GM21528 (cell line): ENCODE data around the gene PRKD1.
"Not testable (repeated sequence)": the region's sequence is repeated elsewhere in the genome, so short reads cannot be mapped to it uniquely, and the experiment has no call there.

Source experiments
- ATAC-seq: cut with Tn5 transposase; IDR thresholded peaks from one replicate; pipeline ENCODE4 v1.9.1; 2021; ENCODE audit warnings: mild to moderate bottlenecking, moderate library complexity; ENCODE audit not compliant: unreplicated experiment, low FRiP score

Gene PRKD1

GRCh38 chr14:29840369-29840892 lies 87.2 kb downstream of the PRKD1 start:
- ATAC-seq: not testable (repeated sequence)

- not testable (repeated sequence) for ATAC-seq
Measured at GRCh38 chr14:29839691-29840090, 88.0 kb downstream of the PRKD1 start.

DNA sequence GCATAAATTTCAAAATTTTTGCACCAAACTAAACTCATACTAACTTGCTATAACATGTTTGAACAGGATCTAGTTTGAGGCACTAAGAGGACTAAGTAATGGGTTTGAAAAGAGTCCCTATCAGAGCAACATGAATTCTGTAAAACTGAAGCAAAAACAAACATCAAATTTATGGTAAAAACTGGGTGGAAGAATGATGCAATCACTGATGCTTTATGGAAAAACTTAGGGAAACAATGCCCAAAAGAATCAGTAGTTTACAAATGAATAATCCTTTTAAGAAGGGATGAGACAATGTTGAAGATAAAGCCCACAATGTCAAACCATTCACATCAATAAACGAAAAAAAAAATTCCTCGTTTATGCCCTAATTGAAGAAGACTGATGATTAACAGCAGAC lies 88.9 kb downstream of the PRKD1 start:
- no peak for ATAC-seq

DNA sequence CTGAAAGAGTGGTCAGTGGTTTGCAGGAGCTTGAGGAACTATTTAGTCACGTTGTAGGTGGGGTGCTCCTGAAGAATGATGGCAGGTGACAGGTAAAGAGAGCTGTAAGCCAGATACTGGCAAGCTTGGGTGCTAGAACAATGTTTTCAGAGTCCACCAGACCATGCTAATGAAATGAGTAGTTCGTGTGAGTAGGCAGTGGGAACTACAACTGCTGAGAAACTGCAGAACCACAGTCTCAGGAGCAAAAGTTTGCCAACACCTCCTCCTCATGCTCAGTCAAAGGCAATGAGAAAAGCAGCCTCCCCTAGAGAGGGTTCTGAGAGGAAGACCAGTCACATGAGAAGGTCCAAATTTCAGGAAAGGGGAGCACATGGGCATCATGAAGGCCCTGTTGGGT lies 91.3 kb downstream of the PRKD1 start:
- ATAC-seq: no peak

DNA sequence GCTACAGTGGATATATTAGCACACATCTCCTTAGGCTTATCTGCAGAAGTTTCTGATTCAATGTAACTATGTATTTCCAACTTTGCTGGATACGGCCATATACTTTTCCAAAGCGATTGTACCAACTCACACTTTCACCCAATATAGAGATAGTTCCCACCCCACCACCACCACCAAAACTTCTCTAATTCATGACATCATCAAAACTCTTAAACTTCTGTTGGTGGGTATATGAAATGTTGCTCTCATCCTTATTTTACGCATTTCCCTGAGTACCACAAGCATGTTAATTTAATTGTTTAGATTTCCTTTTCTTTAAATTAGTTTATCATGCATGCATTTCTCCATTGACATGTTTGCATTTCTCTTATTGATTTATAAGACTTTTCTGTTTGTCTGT lies 95.6 kb downstream of the PRKD1 start:
- ATAC-seq: no peak

DNA sequence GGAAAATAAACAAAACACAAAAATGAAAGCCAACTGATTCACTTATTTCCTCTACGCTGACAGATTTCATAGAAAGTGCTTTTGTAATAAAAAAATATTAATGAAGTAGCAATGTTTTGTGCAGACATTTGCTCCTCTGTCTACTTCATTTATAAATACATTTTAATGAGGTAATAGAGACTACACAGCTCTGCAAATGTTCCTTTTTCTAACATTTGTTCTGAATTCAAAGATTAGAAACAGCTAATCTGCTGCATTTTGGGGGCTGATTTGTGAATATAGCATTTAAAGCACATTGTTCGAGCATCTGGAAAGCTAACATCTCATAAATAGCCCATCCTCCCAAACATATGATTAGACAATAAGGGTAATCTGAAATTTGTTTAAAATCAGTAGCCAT lies 97.8 kb downstream of the PRKD1 start:
- ATAC-seq: no peak

DNA sequence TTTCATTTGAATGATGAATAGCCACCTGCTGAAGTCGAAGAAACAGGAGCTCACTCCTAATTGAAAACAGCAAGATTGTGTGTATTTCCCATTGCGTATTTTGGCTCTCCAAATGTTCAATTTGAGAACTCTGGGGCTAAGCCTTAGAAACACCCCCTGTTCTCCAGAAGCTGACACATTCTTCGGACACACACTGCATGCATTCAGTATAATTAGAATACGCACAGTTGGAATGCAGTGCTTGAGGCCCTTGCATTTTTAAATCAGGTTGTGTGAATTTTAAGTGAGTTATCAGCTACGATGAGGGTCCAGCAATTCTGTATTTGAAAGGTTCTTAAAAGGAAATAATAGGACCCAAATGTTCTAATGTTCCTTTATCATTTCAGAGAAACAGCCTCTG lies 103.8 kb downstream of the PRKD1 start:
- no peak for ATAC-seq

GRCh38 chr14:29822430-29822709 lies 105.3 kb downstream of the PRKD1 start:
- no peak for ATAC-seq

GRCh38 chr14:29821661-29822429 lies 105.8 kb downstream of the PRKD1 start:
- ATAC-seq: no peak

DNA sequence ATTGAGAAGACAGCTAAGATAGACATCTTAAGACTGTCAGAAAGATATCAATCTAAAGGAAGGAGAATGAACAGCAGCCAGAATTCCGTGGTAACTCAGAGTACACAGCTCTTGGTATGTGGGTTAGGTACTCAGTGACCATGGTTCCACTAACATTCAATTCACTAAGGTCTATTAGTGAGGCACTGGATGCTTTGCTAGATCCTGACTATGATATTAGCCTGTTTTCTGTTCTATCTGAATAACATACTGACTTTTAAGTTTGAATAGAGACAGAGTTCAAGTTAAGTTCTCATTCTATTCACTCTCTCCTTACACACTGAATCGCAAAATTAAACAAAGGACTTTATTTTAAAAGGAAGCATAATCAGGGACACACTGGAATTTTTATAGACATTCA lies 106.4 kb downstream of the PRKD1 start:
- no peak for ATAC-seq

GRCh38 chr14:29820785-29821184 lies 106.9 kb downstream of the PRKD1 start:
- ATAC-seq: no peak

DNA sequence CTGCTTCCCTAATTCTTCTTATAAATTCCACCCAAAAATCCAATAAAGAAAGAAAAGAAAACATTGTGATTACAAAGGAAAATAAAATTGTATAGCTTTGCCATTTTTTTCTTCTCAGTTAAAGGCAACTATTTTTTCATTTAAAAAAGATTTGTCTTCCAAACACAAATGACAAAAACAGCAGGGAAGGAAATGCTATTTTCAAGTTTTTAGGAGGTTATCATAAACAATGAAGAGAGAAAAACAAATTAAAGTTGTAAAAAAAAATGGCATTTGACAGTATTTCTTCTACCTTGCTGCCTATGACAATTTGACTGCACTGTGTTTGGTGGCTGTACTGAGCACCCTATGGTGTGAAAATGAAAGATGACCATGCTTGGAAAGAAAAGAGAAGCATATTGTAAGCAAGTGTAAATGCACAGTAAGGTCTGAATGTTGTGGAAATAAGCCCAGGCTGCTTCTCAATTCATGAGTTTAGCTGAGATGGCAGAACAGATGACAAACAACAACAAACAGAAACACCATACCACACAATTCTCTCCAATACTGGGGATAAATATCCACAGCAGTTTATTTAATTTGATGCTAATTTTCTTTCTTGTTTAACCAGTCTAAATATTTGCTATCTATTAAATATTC lies 109.8 kb downstream of the PRKD1 start:
- ATAC-seq: no peak

DNA sequence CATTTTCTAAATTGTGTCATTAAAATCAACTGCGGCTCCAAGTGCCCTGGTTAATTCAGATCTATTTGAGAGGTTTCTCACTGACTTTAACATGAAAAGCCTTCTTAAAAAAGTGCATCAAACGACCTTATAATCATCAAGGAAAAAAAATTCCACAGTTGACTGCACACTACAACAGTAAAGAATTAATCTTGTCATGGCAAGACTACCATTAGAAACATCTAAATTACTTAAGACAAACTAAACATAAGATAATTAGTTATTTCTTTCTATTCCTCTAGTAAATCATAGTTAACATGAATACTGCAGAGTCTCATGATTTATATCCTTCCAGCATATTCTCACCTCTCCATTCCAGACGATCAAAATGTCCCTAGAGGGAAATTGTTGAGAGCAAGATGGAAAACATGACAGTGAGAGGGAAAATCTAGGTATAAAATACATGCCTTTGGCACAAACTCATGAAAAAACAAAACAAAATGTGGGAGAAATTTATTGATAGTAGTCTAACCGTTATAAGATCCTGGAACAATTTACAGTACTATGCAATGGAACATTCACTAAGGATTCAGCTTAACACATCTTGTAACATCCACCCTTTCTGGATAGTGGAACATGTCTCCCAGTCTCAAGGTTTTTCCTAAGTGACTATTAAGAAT lies 112.5 kb downstream of the PRKD1 start:
- no peak for ATAC-seq

DNA sequence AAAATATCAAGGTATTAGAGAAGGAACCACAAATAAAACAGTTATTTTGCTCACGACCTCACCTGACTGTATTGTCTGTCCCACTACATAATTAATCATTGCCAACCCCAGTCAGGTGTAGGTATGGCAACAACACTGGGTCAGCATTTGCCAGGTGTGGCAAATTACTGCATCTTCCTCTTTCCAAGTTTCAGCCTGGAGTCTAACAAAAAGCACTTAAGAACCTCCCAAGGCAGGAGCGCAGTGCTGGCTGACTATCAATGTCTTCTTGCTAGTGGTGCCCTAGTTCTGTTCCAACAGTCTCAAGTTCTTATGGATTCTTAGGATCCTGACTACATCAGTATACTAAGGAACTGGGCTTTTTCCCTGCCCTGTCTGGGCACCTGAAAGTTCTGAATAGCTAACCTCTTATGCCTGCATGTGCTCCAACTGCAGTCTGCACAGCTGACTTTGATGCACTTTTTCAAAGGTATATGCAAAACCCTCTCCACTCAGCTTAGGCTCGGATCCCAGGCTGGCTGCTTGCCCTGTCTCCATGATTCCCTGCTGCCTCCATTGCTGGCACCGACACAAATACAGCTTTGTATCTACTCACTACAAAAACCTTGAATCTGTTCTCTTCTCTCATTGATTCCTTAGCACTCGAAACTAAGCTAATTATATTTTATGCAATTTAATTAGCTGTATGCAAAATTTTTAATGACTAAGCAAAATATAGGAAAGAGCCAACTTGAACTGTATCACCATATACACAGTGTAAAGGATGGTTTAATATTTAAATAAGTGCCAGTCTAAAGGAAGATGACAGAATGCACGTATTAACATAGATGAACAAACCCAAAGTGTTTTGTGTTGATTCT lies 113.3 kb downstream of the PRKD1 start:
- ATAC-seq: no peak

DNA sequence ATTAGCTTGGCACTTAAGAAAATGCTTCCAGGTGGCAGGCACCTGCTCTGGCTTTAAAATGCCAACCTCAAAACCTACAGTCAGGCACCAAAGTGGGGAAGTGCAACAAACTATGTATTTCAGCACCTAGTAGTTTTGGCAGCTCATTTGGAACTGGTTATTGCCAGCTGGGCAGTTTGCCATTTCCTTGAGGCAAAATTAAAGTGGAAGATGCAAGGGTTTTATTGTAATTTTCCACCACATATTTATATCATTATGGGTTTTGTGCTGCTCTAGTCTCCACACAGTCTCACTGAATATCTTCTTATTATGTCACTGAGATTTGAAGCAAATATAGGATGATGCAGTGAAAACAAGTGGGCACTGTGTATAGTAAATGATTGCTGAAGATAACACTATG lies 117.0 kb downstream of the PRKD1 start:
- ATAC-seq: no peak

- no peak for ATAC-seq
Measured at GRCh38 chr14:29810064-29810463, 117.6 kb downstream of the PRKD1 start.

DNA sequence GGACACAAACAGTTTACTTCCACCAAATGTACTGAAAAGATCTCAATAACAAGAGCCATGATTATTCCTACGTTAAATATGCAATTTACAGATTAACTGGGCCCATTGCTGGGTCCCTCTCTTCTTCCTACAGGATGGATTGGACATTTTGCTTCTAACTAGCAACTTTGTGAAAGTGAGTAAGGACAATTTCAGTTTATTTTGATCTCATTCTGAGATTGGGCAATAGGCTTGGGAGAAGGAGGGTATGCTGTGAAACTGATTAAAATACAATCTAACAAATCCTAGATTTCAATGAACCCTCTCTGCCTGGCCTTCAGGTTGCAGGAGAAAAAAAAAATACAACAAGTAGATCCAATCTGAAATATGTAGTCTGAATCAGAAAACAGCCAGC lies 121.5 kb downstream of the PRKD1 start:
- ATAC-seq: no peak

GRCh38 chr14:29805415-29806123 lies 122.1 kb downstream of the PRKD1 start:
- no peak for ATAC-seq

DNA sequence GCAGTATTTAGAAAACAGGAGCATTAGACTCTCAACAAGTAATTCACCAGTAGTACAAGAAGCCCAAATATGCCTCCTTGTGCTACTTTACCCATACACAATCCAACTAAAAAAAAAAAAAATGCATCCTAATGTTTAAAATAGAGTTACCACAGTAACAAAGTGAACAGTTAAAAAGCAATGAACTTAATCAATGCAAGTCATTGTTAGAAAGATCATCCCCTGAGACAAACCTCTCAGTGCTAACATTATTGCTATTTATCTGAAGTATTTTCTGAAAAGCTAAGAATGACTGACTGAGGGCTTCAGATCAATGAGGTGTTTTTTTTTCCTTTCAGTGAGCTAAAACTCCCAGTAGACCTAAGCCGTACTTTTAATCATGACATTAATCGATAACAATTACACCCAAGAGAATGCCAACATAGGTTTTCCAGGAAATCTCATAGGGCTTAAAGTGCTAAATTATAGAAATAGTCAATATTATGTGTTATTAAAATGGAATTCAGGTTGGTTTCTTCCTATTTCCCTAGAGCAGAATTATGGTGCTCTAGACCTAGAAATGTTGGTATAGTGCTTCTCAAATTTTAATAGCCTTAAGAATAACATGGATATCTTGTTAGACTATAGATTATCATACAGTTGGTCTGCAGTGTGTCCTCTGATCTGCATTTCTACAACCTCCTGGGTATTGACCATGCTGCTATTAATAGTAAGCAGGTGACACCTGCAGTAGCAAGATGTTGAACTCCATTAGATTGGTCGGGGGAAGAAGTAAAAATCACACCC lies 123.0 kb downstream of the PRKD1 start:
- ATAC-seq: no peak
